ENCODE data around the gene RNASEH2A.

DNA sequence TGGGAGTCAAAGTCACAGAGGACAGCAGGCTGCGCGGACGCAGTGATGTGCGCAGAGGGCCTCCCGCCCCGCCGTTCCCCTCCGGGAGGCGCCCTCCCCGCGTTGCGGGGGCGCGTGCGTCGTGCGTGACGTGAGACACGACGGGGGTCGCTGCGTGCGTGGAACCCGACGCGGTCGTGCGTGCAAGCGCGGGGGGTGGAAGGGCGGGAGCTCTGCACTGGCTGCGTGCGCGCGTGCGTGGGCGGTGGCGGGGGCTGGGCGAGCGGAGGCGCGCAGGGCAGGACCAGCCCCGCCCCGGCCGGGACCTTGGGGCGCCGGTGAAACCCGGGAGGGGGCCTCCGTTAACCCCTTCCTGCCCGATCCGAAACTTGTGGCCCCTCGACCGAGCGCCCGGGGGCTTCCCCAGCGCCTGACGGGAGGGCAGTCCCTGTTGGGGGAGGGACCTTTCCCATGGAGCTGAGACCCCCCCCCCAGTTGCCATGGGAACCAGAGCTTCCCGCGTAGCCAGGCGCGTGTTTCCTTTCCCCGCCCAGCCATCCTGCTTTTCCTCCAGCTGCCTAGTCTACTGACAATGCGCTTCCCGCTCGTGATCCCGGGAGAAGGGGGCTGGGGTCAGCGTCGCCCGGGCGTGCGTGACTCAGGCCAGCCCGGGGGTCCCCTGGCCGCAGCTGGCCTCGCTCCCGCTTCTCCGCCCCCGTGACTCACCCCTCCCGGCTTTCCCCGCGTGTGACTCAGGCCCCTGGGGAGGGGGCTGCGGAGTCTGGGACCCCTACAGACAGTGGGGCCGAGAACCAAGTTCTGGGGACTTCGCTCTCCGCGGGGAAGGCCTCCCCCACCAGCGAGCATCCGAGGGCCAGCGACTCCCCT, 23.7 kb upstream of the RNASEH2A start:
- TF ChIP-seq, protein P1, sequence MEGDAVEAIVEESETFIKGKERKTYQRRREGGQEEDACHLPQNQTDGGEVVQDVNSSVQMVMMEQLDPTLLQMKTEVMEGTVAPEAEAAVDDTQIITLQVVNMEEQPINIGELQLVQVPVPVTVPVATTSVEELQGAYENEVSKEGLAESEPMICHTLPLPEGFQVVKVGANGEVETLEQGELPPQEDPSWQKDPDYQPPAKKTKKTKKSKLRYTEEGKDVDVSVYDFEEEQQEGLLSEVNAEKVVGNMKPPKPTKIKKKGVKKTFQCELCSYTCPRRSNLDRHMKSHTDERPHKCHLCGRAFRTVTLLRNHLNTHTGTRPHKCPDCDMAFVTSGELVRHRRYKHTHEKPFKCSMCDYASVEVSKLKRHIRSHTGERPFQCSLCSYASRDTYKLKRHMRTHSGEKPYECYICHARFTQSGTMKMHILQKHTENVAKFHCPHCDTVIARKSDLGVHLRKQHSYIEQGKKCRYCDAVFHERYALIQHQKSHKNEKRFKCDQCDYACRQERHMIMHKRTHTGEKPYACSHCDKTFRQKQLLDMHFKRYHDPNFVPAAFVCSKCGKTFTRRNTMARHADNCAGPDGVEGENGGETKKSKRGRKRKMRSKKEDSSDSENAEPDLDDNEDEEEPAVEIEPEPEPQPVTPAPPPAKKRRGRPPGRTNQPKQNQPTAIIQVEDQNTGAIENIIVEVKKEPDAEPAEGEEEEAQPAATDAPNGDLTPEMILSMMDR (IDR thresholded peaks at IDR 0.05): no peak
- peak; percentile 21 to 85 for TF ChIP-seq POLR2AphosphoS5 (IDR thresholded peaks at IDR 0.05; ENCODE audit: insufficient read depth in 1 of 2, low read depth in 1 of 2)
